Upper lobe of left lung (tissue), 4 donors: ENCODE measurements around the gene CPNE4.

ENCODE experiments used
- POLR2A ChIP-seq, 4 donors: fragments of 450-650 bp; IDR thresholded peaks; one replicate each; pipeline ENCODE4 v1.5.1; 2016 to 2017; ENCODE audit warnings: antibody characterized with exemption in 4 of 4, mild to moderate bottlenecking in 2 of 4
- POLR2AphosphoS5 ChIP-seq, 2 donors: sonication (generic); formaldehyde crosslinking; IDR thresholded peaks; one replicate each; pipeline ENCODE4 v1.5.1; 2017; ENCODE audit warnings: antibody characterized with exemption in 2 of 2
- TF ChIP-seq, protein P1 (sequence below), 6 experiments: fragments of 450-650 bp in 4 of 6; fragments of 200-600 bp in 2 of 6; sonication (generic) in 2 of 6; IDR thresholded peaks; one replicate each; pipeline ENCODE4 v1.5.1; 2016 to 2019; ENCODE audit warnings: antibody characterized with exemption in 6 of 6

DNA sequence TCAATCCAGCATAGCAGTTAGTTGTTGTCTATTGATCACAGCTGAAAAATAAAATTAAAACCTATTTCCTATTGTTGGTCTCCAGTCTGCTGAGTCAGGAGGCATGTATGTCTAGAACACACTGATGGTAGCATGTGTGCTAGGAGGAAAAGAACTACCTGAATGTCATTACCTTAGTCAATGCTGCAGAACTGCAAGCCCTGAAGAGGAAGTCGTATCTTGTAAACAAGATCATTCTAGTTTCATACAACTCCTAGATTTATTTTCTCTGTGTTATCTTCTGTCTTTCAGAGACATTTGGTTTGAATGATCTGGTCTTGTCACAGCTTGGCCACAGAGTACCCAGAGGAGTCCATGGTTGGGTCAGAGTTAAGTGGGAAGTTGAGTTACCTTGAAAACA, 422.1 kb downstream of the CPNE4 start:
- TF ChIP-seq, protein P1, sequence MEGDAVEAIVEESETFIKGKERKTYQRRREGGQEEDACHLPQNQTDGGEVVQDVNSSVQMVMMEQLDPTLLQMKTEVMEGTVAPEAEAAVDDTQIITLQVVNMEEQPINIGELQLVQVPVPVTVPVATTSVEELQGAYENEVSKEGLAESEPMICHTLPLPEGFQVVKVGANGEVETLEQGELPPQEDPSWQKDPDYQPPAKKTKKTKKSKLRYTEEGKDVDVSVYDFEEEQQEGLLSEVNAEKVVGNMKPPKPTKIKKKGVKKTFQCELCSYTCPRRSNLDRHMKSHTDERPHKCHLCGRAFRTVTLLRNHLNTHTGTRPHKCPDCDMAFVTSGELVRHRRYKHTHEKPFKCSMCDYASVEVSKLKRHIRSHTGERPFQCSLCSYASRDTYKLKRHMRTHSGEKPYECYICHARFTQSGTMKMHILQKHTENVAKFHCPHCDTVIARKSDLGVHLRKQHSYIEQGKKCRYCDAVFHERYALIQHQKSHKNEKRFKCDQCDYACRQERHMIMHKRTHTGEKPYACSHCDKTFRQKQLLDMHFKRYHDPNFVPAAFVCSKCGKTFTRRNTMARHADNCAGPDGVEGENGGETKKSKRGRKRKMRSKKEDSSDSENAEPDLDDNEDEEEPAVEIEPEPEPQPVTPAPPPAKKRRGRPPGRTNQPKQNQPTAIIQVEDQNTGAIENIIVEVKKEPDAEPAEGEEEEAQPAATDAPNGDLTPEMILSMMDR (IDR thresholded peaks at IDR 0.05), result no peak
- no peak for TF ChIP-seq POLR2A (IDR thresholded peaks at IDR 0.05)
- TF ChIP-seq POLR2AphosphoS5 (IDR thresholded peaks at IDR 0.05), result no peak
